Small intestine (tissue), 16 donors: ENCODE measurements around the gene ZNF12. TPM values are rescaled to one million over a fixed set of nuclear protein-coding genes. Genes with fewer than 3 reads are reported as not detected.
A peak's percentile ranks its signal among the peaks of the same experiment; 100 is the strongest.
"Not testable (repeated sequence)": the region's sequence is repeated elsewhere in the genome, so short reads cannot be mapped to it uniquely, and the experiment has no call there.

ENCODE experiments used
- DNase-seq, 2 donors: peaks; one replicate each; pipeline versions ENCODE4 v3.0.0 to v3.0.0-alpha.2; 2013
- FAIRE-seq: peaks from 2 replicates; lab custom pipeline; 2012; peaks lifted over from hg19 to GRCh38; lab: Jason Lieb, UNC
- H3K27ac ChIP-seq, 3 donors: one replicate each; pipeline ENCODE4 v1.5.1; 2013; ENCODE audit warnings: low read length in 2 of 3, mild to moderate bottlenecking in 2 of 3, control low read depth in 1 of 3, inconsistent platforms in 1 of 3, low read depth in 1 of 3, moderate library complexity in 1 of 3
- H3K27me3 ChIP-seq, 3 donors: one replicate each; pipeline ENCODE4 v1.6.1; 2013; ENCODE audit warnings: low read length in 3 of 3, inconsistent platforms in 1 of 3; ENCODE audit not compliant: control insufficient read depth in 3 of 3, insufficient read depth in 3 of 3
- H3K36me3 ChIP-seq, 3 donors: one replicate each; pipeline ENCODE4 v1.6.1; 2013; ENCODE audit warnings: low read length in 3 of 3, inconsistent platforms in 1 of 3, low read depth in 1 of 3, mild to moderate bottlenecking in 1 of 3, moderate library complexity in 1 of 3; ENCODE audit not compliant: control insufficient read depth in 3 of 3, insufficient read depth in 2 of 3
- H3K4me1 ChIP-seq, 3 donors: one replicate each; pipeline ENCODE4 v1.6.1; 2013; ENCODE audit warnings: low read length in 2 of 3, inconsistent platforms in 1 of 3, low read depth in 1 of 3, mild to moderate bottlenecking in 1 of 3, moderate library complexity in 1 of 3; ENCODE audit not compliant: control insufficient read depth in 3 of 3, insufficient read depth in 2 of 3
- H3K4me3 ChIP-seq, 3 donors: one replicate each; pipeline ENCODE4 v1.5.1; 2013; ENCODE audit warnings: low read length in 3 of 3, control low read depth in 1 of 3, inconsistent platforms in 1 of 3, low read depth in 1 of 3, mild to moderate bottlenecking in 1 of 3, moderate library complexity in 1 of 3
- H3K9me3 ChIP-seq, 2 donors: one replicate each; pipeline ENCODE4 v1.6.1; 2013; ENCODE audit warnings: low read depth in 1 of 2, low read length in 1 of 2; ENCODE audit not compliant: control insufficient read depth in 2 of 2, insufficient read depth in 1 of 2
- WGBS, 3 donors: extraction: QIAGEN DNeasy Blood & Tissue Kit; methylation state at CpG; one replicate each; pipeline ENCODE4 v1.1.7; 2013; 5-methylcytosine and 5-hydroxymethylcytosine counted together
- long read RNA-seq, 10 donors: transcript quantifications; one replicate each; lab custom pipeline, GENCODE V29; 2026
- polyA plus RNA-seq, 4 donors: library from polyadenylated mRNA; stranded (reverse) in 3 of 4; unstranded in 1 of 4; fragments of 200-250 nt in 3 of 4; fragments of 120-200 nt in 1 of 4; gene quantifications; one replicate each; pipeline versions ENCODE4 v1.2.1 to v1.2.3, GENCODE V29; 2013
- donor health status: healthy with polysubstance abuse.
- donor health status: control.
- donor health status: control.
- donor health status: Bipolar disorder and iron deficiency.
- donor health status: healthy.

The ZNF12 gene
- polyA plus RNA-seq: 10 to 100 TPM in 1 of 4 donors, 1 to 10 TPM in 3; 4.5 to 34.5 (median 7.2) TPM
- long read RNA-seq, donor 1, full-length matches to known transcripts: 14 of 14 reads
- long read RNA-seq, donor 1, partial matches to known transcripts: 0 of 14 reads
- long read RNA-seq, donor 1, other reads (novel, unspliced or antisense): 0 of 14 reads
- long read RNA-seq, donor 2, full-length matches to known transcripts: 3 of 3 reads
- long read RNA-seq, donor 2, partial matches to known transcripts: 0 of 3 reads
- long read RNA-seq, donor 2, other reads (novel, unspliced or antisense): 0 of 3 reads
- long read RNA-seq, donor 3, full-length matches to known transcripts: 4 of 4 reads
- long read RNA-seq, donor 3, partial matches to known transcripts: 0 of 4 reads
- long read RNA-seq, donor 3, other reads (novel, unspliced or antisense): 0 of 4 reads
- long read RNA-seq, donor 4: 0 reads
- long read RNA-seq, donor 5, full-length matches to known transcripts: 3 of 10 reads
- long read RNA-seq, donor 5, partial matches to known transcripts: 7 of 10 reads
- long read RNA-seq, donor 5, other reads (novel, unspliced or antisense): 0 of 10 reads
- long read RNA-seq, donor 6, full-length matches to known transcripts: 7 of 7 reads
- long read RNA-seq, donor 6, partial matches to known transcripts: 0 of 7 reads
- long read RNA-seq, donor 6, other reads (novel, unspliced or antisense): 0 of 7 reads
- long read RNA-seq, donor 7, full-length matches to known transcripts: 11 of 11 reads
- long read RNA-seq, donor 7, partial matches to known transcripts: 0 of 11 reads
- long read RNA-seq, donor 7, other reads (novel, unspliced or antisense): 0 of 11 reads
- long read RNA-seq, donor 8, full-length matches to known transcripts: 1 of 1 reads
- long read RNA-seq, donor 8, partial matches to known transcripts: 0 of 1 reads
- long read RNA-seq, donor 8, other reads (novel, unspliced or antisense): 0 of 1 reads
- long read RNA-seq, donor 9: 0 reads
- long read RNA-seq, donor 10, full-length matches to known transcripts: 7 of 7 reads
- long read RNA-seq, donor 10, partial matches to known transcripts: 0 of 7 reads
- long read RNA-seq, donor 10, other reads (novel, unspliced or antisense): 0 of 7 reads

DNA sequence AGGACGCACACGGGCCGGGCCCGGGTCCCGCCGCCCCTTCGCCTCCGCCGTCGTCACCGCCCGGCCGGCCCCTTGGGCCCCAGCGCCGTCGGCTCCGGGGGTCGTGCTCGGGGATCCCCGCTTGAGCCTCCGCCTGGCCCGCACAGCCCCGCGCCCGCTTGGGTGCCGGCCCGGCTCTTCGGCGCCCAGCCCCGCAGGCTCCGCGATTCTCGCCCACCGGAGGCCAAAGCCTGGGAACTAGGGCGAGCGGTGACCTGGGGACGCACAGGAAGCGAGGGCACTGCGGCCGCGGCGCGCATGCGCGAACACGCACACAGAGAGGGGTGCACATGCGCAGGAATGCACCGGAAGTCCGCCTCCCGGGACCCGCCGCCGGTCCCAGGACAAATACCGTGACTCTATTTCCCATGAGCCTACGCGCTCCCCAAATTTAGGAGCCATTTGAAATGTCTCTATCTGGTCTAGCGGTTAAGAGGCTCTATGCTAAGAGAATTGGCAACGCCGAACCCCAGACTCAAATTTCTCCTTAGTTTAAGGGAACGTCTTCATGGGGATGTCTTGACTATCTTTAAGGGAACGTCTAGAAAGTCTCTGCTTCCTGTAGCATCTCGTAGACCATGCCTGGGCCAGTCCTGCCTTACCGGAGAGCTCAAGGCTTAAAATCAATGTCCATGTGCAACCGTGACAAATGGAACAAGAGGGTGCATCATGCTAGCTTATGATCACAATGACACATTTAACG is at the start of gene ZNF12:
Gene ZNF12 (minus strand): TSS at position 282 of the 742 bp plus-strand sequence. CDS start 1,774 bp downstream, outside the sequence.
- peak within 1 kb of the TSS; percentile 71 to 92 (median 87) for H3K4me3 ChIP-seq
- FAIRE-seq: no peak
- DNase-seq: peak; percentile 94 to 98
- peaks cover 0 to 11% (median 2%) of the 10 kb centered on the region in 3 donors for H3K4me1 ChIP-seq
- H3K27ac ChIP-seq: peak within 1 kb of the TSS; percentile 62 to 90 (median 63)
- 1 to 2% (median 1%) methylated on average over 43 to 65 of the region's 65 CpGs for WGBS, 3 donors
- H3K9me3 ChIP-seq: peaks cover 0 to 34% of the 10 kb centered on the region in 2 donors
- peaks cover 0 to 25% (median 9%) of the 10 kb centered on the region in 3 donors for H3K36me3 ChIP-seq
- H3K27me3 ChIP-seq: peaks cover 0 to 2% (median 0%) of the 10 kb centered on the region in 3 donors

DNA sequence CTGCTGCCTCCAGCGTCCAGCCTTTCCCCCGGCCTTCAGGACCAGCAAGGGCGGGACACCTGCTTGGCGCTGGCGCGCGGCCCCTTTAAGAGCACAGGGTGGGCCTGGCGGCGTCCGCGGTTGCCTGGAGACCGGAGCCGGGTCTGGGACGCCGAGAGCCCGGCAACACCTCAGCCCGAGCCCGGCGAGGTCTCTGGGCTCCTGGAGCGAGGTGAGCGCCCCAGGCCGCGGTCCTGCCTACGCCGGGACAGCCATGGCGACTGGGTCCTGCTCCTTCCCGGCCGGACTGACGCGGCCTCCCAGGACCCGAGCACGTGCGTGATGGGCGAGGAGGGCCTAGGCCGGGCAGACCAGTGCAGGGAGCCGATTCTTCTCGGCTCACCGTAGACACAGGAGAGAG is 47.2 kb upstream of the ZNF12 start, which contains the start of gene RSPH10B2:
Gene RSPH10B2 (plus strand): TSS at position 140 of the 400 bp plus-strand sequence. CDS start 3,575 bp downstream, outside the sequence.
- H3K36me3 ChIP-seq, H3K4me1 ChIP-seq, H3K27ac ChIP-seq, DNase-seq, FAIRE-seq, H3K27me3 ChIP-seq, H3K9me3 ChIP-seq, H3K4me3 ChIP-seq: not testable (repeated sequence)
- 9 to 25% (median 22%) methylated on average over 12 to 25 of the region's 38 CpGs for WGBS, 3 donors

DNA sequence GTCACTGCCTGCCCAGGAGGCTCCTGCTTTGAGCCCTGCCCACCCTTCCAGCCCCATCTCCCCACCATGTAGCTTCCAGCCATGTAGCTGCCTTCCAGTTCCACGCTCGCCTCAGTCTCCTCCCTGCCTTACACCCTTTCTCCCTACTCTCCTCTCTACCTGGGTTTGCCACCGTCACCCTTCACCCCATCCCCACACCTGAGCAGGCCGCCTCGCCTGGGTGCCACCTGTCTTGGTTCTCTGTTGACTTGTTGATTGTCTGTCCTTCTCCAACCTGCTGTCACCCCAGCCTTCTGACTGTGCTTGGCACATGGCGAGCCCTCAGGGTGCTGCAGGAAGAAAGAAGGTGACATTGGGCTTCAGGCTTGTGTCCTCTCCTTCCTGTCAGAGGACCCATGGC is 43.4 kb upstream of the ZNF12 start:
- H3K4me1 ChIP-seq, DNase-seq, H3K27ac ChIP-seq, FAIRE-seq, H3K4me3 ChIP-seq, H3K9me3 ChIP-seq, H3K27me3 ChIP-seq: not testable (repeated sequence)
- 39 to 81% (median 49%) methylated on average over 3 of the region's 6 CpGs for WGBS, 3 donors
- peaks cover 0 to 12% (median 0%) of the 10 kb centered on the region in 3 donors for H3K36me3 ChIP-seq

DNA sequence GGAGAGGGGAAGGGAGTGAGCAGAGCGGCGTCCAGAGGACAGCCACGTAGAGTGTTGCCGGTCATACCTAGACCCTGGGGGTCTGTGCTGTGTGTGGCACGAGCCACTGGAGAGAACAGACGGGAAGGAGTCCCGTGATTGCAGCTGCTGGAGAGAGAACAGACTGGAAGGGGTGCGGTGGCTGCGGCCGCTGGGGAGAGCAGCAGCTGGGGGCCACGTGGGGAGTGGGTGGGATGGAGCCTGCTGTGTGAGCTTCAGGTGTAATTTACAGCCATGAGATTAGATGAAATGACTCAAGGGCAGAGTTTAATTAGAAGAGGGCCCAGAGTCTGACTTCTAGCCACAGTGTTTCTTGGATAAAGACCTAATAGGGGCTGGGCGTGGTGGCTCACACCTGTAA is 42.6 kb upstream of the ZNF12 start:
- not testable (repeated sequence) for DNase-seq, H3K4me1 ChIP-seq, H3K9me3 ChIP-seq, H3K27ac ChIP-seq, H3K4me3 ChIP-seq, H3K27me3 ChIP-seq, FAIRE-seq
- 21 to 70% (median 59%) methylated on average over 6 of the region's 12 CpGs for WGBS, 3 donors
- peaks cover 0 to 12% (median 0%) of the 10 kb centered on the region in 3 donors for H3K36me3 ChIP-seq

DNA sequence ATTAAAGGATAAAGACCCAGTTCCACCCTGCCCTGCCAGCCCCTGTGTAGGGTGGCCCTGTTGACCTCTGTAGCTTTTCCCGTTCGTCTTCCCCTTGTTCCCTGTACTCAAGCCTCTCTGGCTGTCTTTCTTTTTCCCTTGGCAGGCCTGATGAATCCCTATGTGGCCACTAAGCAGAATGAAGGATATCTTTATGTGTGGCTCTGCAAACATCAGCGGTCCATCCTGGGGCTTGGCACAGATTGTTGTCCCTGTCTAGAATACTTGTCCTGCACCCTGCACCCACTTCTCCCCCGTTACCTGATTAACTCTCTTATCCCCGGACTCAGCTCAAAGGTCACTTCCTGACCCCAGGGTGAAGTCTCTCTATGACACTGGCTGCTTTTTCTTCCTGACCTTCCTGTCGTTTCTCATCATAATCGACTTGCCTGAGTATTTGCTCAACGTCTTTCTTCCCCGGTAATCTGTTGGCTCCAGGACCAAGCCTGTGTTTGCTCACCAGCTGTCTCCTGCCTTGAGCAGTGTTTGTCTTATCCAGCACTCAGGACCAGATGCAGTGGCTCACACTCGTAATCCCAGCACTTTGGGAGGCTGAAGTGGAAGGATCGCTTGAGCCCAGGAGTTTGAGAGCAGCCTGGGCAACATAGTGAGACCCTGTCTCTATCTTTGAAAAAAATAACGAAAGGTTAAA is 37.8 kb upstream of the ZNF12 start:
- not testable (repeated sequence) for FAIRE-seq

DNA sequence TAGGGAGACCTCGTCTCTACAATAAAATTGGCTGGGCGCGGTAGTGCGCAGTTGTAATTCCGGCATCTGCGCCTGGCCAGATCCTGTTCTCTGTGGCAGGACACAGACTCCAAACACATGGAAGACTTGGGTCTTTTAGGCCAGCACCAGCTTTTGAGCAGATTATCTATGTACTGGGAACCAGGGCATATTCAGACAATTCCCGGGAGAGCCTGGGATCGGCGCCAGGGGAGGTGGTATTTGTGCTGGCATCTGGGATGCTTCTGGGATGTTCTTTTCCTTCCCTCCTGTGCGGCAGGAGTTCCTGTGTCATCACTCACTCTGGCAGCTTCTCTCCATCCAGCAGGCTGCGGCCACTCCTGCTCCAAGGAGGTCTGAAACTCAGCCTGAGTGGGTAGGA is 31.7 kb upstream of the ZNF12 start:
- WGBS, 3 donors: 93 to 99% (median 96%) methylated on average over 2 to 7 of the region's 11 CpGs

More for the DNA sequence above, 37.8 kb upstream of the ZNF12 start:
- H3K36me3 ChIP-seq: peaks cover 0 to 23% (median 0%) of the 10 kb centered on the region in 3 donors
- WGBS, 3 donors: 35 to 91% (median 89%) methylated on average over 1 of the region's 12 CpGs
- H3K27ac ChIP-seq: peak overlapping the region in 1 of 3 donors; percentile 56
- not testable (repeated sequence) for H3K9me3 ChIP-seq, H3K27me3 ChIP-seq, H3K4me1 ChIP-seq, H3K4me3 ChIP-seq, DNase-seq

DNA sequence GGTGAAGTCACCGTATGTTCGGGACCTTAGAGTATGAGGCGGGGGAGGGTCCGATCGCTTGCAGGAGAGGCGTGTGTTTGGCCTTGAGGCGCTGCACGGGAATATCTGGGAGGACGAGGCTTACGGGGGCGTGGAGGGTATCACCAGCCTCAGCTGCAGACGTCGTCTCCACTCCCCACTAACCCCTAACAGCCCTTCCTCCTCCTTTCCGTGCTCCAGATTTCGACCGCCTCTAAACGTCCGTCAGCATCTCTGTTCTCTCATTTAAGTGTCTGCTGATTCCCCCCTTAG is 23.5 kb upstream of the ZNF12 start:
- DNase-seq (no peak), FAIRE-seq (no peak)
- Histone ChIP-seq H3K4me3 (peak overlapping the region; percentile 85 to 93 (median 91)), H3K9me3 (no peaks in the 10 kb centered on the region), H3K36me3 (peaks cover 0 to 23% (median 0%) of the 10 kb centered on the region in 3 donors), H3K27me3 (no peaks in the 10 kb centered on the region), H3K4me1 (peaks cover 0 to 5% (median 0%) of the 10 kb centered on the region in 3 donors), H3K27ac (peak overlapping the region in 2 of 3 donors; percentile 89 to 92)
- WGBS, 3 donors: 0 to 2% (median 1%) methylated on average over 15 to 18 of the region's 18 CpGs

More for the DNA sequence above, 31.7 kb upstream of the ZNF12 start:
- not testable (repeated sequence) for H3K4me3 ChIP-seq, H3K4me1 ChIP-seq, H3K27ac ChIP-seq, H3K9me3 ChIP-seq, FAIRE-seq, H3K27me3 ChIP-seq, DNase-seq
- peaks cover 0 to 47% (median 2%) of the 10 kb centered on the region in 3 donors for H3K36me3 ChIP-seq
